Measurements from ENCODE around the gene TPSD1.
A peak's percentile ranks its signal among the peaks of the same experiment; 100 is the strongest.

Gene TPSD1

GRCh38 chr16:1306334-1306733, 50.5 kb downstream of the TPSD1 start:
- in situ Hi-C loops (cut with HindIII; ENCODE audit: low sequenced_read_pairs), result no loop called here
- no peak for DNase-seq (ENCODE audit: low read depth, low spot score)
- TF ChIP-seq CTCF (IDR thresholded peaks at IDR 0.05; ENCODE audit: low read depth, low read length), result no peak
- no peak overlapping the region for H3K4me3 ChIP-seq (ENCODE audit: low read depth, low read length)

GRCh38 chr16:1308036-1308976, 52.4 kb downstream of the TPSD1 start:
- no peak for TF ChIP-seq CTCF (IDR thresholded peaks at IDR 0.05; ENCODE audit: low read depth, low read length)
- DNase-seq (ENCODE audit: low read depth, low spot score), result peak; percentile 38
- peak overlapping the region; percentile 60 for H3K4me3 ChIP-seq (ENCODE audit: low read depth, low read length)
- in situ Hi-C loops (cut with HindIII; ENCODE audit: low sequenced_read_pairs), result no loop called here
